GM18526 (cell line): ENCODE measurements around the gene TNFRSF1B.

Source experiments
- POLR2A ChIP-seq: IDR thresholded peaks from 3 replicates; pipeline ENCODE4 v1.6.1; 2011; ENCODE audit not compliant: insufficient read length; ENCODE audit errors: extremely low read depth

The TNFRSF1B gene

DNA sequence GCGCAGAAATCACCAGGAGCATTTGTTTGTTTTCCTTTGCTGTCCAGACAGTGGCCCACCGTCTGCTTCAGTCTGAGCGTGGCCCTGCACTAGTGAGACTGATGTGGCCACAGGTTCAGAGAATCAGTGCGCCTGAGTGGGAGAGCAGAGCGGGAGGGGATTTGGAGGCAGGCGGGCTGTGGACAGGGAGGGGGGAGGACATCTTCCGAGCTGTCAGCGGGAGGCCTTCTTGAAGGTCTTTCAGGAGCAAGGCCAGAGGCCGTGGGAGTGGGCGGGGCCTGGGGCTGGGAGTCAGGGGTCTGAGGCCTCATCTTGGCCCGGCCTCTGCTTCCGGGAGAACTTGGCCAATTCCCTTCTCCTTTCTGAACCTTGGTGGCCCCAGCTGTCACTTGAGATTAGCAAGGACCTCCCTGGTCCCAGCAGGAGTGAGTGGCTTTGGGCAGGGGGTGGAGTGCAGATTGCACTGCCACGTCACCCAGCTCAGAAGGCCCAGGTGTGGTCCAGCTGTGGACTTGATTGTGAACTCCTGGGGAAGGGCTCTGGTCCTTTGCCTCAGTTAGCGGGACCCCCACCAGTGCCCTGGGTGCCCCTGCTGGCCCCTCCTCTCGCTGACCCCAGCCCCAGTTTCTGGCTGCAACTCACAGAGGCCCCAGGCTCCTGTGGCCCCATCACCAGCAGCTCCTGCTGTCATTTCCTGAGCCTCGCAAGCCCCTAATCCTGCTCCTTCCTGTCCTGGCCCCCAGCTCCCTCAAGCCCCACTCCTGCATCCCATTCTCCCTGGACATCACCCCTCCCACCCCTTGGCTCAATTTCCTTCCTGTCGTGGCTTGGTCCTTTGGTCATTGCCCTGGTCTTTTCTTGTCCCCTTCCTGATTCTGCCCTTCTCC, 8.4 kb downstream of the TNFRSF1B start:
- TF ChIP-seq POLR2A: no peak

DNA sequence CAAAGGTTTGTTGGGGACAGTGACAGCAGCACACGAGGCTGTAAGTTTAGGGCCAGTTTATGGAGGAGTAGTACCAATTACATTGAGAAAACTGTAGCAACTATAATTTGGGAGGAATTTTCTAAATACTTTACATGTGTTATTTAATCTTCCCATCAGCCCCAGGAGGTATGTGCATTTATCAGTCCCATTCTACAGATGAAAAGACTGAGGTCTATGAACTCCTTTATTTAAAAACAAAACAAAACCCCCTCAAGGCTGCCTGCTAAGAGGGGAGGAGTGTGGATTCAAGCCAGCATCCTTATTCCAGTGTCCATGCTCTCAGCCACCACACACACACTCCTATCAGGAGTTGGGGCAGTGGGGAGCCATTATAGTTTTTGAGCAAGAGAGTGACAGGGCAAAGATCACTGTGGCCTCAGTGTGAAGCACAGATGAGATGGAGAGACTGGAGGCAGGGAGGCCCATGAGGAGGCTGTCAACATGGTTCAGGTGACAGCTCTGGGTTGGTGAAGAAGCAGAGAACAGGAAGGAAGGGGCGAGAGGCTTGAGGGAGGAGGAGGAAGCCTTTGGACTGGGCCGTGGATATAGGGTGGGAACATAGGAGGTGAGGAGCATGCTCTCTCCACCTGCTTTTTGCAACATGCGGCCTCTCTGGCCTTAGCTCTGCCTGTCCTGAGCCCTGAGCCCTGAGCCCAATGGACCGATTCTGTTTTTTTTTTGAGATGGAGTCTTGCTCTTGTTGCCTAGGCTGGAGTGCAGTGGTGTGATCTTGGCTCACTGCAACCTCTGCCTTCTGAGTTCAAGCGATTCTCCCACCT, 9.7 kb downstream of the TNFRSF1B start:
- no peak for TF ChIP-seq POLR2A

GRCh38 chr1:12177156-12177998, 10.6 kb downstream of the TNFRSF1B start:
- no peak for TF ChIP-seq POLR2A

- no peak for TF ChIP-seq POLR2A
These were observed 11.2 kb downstream of the TNFRSF1B start for GRCh38 chr1:12177999-12178441.

- TF ChIP-seq POLR2A: no peak
These were observed 11.7 kb downstream of the TNFRSF1B start for GRCh38 chr1:12178511-12178910.

- TF ChIP-seq POLR2A: no peak
These were observed 12.3 kb downstream of the TNFRSF1B start for GRCh38 chr1:12179111-12179519.

DNA sequence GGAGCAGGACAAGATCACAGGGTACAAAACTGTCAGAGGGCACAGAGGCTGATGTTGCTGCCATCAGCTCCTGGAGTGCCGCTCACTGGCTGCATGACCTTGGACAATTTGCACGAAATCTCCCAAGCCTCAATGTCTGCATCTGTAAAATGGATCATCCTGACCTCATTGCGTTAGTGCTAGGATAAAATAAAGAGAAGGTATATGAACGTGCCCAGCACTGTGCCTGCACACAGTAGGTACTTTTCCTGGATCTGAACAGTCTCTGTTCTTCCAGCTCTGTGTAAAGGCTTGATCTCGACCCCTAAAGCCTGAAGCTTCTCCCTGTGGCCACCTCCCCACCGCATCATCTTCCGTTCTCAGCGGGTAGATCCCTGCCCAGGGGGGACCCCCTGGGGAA, 12.9 kb downstream of the TNFRSF1B start:
- no peak for TF ChIP-seq POLR2A

GRCh38 chr1:12180315-12180714, 13.5 kb downstream of the TNFRSF1B start:
- TF ChIP-seq POLR2A: no peak

- no peak for TF ChIP-seq POLR2A
These were observed 14.1 kb downstream of the TNFRSF1B start for GRCh38 chr1:12180903-12181302.

GRCh38 chr1:12181568-12181967, 14.8 kb downstream of the TNFRSF1B start:
- no peak for TF ChIP-seq POLR2A

GRCh38 chr1:12182410-12182984, 15.7 kb downstream of the TNFRSF1B start:
- TF ChIP-seq POLR2A: no peak

GRCh38 chr1:12183095-12183794, 16.5 kb downstream of the TNFRSF1B start:
- no peak for TF ChIP-seq POLR2A

DNA sequence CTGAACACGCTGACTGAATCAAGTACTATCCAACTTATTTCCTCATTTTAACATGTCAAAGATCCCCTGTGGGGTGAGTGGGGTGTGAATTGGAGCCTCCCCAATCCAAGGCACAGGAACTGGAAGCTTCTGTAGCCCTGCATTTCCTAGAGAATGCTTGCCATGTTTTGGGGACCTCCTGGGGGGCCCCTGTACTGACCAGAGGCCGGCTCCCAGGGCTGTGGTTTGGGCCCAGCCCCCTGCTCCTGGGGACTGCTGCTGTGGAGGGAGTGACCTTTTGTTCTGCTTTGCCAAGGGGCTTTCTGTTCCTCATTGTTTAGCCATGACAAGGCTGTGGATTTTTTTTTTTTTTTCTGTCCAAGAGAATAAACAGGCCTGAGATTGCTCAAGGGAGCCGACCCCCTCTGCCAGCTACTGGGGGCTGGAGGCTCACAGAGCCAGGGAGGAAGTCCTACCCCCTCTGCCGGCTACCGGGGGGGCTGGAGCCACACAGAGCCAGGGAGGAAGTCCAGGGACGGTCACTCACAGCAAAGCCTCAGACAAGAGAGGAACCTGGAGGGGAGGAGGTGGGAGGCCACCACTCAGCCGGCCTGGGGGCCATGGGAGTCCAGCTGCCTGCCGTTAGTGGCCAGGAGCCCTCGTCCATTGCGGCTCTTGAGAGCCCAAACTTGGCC, 17.4 kb downstream of the TNFRSF1B start:
- TF ChIP-seq POLR2A: no peak
